KG1 (cell line): ENCODE measurements around the gene RHOT2.

ENCODE experiments used
- DNase-seq: peaks from one replicate; lab custom pipeline; 2025; lab: John Stamatoyannopoulos, UW

RHOT2 gene

DNA sequence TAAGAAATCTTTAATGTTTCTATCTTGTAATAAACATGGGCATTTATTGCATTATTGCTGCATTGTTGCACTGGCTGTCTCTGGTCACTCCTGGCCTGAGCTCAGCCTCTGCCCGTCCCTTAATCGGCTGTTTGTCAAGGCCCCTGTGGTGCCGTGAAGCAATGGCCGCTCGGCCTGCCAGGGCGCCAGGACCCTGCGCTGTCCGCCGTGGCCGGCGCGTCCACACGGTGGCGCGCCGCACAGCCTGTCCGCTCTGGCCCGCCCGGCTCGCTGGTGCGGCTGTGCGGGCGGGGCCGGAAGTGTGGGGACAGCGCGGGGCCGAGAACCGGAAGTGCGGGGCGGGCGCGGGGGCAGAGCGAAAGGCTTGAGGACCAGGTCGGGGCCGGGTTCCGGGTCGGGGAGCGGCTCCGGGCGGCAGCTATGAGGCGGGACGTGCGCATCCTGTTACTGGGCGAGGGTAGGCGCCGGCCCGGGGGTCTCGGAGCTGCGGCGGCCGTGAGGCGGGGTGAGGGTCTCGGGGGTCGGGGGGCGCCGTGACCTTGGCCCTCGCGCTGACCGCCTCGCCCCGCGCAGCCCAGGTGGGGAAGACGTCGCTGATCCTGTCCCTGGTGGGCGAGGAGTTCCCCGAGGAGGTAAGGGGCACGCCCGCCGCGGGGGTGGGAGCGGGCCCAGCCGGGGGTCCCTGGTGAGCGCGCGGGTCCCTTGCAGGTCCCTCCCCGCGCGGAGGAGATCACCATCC is at the start of gene RHOT2:
Gene RHOT2, plus strand, starts transcription at position 353 of the 739 bp plus-strand sequence. Its CDS starts 68 bp downstream, at position 421.
- DNase-seq: peak; percentile 85

DNA sequence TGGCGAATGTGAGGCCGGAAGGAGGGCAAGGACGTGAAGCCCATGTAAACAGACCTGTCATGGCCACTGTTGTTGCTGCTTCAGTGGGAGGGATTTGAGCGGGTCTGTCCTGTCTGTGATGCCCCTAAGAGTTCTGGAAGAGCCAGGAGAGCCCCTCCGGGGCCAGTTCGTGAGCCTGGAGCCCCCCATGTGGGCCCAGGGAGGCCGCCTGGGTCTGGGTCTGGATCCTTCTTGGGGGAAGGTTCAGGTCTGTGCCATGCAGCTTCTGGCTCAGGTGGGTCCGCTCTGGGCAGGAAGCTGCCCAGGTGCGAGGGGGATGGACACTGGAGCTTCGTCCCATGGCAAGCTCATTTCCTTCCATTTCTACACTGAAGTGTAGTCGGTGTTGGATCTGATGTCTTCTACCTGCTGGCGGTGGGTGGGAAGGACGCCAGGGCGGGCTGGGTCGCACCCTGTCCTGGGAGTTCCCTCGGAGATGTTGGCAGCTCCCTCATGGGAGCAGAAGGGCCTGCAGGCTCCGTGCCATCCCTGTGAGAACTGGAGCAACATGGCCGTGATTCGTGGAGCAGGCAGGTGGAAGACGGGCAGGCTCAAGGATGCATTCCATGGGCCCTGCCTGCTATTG is 48.3 kb upstream of the RHOT2 start:
- DNase-seq: no peak

DNA sequence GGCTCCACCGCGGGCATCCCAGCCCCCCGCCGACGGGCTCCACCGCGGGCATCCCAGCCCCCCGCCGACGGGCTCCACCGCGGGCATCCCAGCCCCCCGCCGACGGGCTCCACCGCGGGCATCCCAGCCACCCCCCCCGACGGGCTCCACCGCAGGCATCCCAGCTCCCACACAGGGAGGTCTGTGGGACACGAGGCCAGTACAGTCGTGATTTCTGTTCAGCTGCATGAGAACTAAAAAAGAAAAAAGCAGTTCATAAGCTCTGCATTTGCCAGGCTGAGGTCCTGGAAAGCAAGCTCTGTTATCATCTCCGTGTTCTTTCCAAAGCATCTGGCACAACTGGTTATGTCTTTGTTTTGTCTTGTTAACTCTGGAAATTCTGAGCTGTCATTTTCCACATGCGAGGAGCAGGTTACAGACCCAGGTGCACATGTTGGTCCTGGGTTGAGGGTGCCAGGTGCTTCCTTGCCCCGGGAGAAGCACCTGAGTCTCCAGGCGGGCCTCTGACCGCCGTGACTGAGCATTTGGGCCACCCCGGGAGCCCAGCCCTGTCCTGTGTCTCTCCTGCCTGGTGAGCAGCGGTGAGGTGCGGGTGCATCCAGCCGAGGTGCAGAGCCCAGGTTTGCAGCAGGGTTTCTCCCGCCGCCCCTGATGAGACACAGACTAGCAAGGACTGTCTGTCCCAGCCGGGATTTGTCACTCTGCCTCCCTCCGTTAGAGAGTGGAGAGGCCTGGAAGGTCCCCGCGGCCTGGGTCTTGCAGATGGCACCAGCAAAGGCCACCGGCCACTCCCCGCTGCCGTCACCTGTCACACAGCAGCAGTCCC is 47.0 kb upstream of the RHOT2 start:
- DNase-seq: no peak

DNA sequence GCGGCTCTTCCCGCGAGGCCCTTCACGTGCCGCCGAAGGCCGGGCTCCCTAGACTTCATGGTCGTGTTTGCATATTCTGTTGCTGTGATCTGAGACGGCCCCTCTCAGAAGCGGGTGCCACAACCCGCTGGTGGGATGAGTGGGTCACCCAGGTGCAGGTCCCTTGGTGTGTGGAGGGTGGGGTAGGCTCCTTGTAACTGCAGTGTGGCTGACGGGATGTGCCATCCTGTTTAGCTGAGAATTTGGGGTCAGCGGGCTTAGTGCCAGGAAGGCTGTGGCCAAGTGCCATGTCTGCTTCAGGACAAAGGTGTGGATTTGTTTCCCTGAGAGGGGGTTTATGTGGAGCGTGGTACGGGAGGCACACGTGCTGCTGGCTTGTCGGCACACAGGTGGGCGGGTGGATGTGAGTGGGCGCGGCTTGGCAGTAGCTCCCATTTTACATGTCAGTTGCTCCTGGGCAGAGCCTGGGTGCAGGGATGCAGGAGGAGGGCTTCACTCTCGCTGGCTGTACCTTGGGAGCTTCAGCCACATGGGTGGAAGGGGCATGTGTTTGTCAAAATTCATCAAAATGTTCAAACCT is 46.3 kb upstream of the RHOT2 start:
- DNase-seq: no peak

GRCh38 chr16:622920-623280 is 45.0 kb upstream of the RHOT2 start:
- DNase-seq: no peak

DNA sequence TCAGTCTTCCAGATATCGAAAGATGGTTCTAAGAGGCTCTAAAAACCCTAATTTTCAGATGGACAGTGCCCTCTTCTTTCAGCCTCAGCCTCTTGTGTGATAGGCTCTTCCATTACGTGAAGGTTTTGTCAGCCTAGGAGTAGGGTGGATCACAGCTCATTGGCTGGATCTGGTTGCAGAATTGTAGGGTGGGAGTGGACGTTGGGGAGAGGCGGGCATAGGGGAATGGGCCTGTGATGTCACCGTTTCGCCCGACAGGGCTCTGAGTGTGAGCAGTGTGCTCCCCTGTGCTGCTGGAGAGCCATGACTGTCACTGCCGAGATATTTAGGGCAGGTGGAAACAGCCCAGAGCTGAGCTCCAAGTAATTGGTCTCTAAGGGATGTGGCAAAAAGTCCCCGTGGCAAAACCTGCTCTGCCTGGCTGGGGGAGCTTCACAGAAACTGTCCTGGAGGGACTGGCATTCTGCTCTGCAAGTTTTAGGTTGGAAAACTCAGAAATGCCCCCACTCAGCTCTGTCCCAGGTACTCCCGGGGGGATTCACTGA is 43.3 kb upstream of the RHOT2 start:
- no peak for DNase-seq

- no peak for DNase-seq
Measured at GRCh38 chr16:625117-625976, 42.6 kb upstream of the RHOT2 start.

DNA sequence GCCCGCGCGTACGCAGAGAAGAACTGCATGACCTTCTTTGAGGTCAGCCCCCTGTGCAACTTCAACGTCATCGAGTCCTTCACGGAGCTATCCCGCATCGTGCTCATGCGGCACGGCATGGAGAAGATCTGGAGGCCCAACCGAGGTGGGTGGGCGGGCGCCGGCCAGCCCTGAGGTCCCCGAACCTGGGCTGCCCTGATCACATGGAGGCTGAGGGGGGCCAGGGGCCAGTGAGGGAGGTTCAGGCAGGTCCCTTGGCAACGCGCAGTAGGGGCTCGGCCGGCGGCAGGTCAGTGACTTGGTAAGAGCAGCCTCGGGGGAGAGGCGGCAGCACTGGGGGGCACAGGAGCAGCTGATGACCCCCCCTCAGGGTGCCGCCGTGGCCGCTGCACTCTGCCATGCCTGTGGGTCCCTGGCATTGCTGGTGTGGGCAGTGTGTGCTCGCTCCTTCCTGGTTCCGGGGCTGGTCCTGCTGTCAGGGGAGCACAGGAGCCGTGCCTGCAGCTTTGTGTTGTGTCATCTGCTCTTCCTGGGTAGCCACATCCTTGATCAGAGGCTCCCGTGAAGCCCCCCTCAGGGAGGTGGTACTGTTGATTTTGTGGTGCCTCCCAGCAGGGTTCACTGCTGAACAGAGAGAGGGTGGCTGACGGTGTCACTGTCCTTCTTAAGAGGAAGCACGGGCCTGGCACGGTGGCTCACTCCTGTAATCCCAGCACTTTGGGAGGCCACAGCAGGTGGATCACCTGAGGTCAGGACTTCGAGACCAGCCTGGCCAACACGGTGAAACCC is 41.8 kb upstream of the RHOT2 start:
- DNase-seq: no peak

- DNase-seq: no peak
Measured at GRCh38 chr16:626787-627453, 41.0 kb upstream of the RHOT2 start.

- no peak for DNase-seq
Measured at GRCh38 chr16:627454-628239, 40.3 kb upstream of the RHOT2 start.

DNA sequence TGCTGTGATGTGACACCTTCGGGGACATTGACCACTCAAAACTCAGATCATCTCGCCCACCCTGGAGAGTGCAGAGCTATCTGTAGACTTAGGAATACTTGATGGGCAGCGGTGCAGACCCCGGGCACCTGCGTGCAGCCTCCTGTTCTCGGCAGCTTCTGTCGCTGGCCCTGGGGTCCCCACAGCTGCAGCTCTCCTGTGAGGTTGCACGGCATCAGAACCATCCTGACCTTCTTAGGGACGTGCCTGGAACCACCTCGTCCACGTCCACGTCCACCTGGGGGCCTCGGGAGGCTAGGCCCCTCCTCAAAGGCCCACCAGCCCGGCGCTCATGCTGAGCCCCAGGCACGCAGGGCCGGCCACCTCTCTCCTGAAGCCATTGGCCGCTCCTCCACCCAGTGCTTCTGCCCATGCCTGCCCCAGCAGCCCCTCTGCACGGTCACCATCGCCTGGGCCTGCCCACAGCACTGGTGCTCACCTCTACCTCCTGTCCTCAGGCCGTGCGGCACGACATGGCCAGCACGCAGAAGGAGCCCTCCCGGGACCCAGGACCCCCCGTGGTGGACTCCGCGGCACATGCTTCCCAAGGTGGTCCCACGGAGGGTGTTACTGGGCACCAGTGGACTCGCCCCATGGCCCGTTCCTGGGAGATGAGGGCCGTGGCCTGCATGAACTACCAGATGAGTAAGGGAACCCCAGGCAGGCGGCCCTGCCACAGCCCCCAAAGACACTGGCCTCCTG is 39.4 kb upstream of the RHOT2 start:
- no peak for DNase-seq

- DNase-seq: no peak
Measured at GRCh38 chr16:629185-629832, 38.6 kb upstream of the RHOT2 start.

GRCh38 chr16:629833-630248 is 38.1 kb upstream of the RHOT2 start:
- DNase-seq: no peak

DNA sequence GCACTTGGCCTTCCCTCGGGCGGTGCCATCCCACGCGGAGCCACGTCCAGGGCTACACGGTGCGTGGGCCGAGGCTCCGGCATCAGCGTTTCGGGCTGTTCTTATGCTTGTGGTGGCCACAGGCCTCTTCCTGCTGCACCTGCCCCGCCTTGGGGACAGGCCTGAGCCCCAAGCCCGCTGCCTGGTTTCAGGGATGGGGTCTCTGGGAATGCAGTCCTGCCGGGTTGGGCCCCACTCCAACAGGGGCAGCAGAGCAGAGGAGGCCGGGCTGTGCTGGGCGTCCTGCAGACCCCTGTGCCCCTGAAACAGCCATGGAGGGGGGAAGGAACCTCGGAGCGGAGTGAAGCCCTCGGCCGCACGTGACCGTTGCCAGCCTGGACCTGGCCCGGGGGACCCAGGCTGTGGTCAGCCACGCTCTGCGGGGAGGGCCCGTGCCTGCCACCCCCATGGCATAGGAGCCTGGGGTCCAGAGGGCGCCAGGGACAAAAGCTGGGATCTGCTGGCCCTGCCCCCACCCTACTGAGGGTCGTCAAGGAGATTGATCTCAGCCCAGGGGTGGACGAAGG is 37.6 kb upstream of the RHOT2 start:
- DNase-seq: no peak

GRCh38 chr16:630815-631405 is 37.0 kb upstream of the RHOT2 start, which contains the start of gene WFIKKN1:
WFIKKN1 (plus strand) TSS chr16:630985; CDS start chr16:631254, 269 bp downstream.
- DNase-seq: no peak

DNA sequence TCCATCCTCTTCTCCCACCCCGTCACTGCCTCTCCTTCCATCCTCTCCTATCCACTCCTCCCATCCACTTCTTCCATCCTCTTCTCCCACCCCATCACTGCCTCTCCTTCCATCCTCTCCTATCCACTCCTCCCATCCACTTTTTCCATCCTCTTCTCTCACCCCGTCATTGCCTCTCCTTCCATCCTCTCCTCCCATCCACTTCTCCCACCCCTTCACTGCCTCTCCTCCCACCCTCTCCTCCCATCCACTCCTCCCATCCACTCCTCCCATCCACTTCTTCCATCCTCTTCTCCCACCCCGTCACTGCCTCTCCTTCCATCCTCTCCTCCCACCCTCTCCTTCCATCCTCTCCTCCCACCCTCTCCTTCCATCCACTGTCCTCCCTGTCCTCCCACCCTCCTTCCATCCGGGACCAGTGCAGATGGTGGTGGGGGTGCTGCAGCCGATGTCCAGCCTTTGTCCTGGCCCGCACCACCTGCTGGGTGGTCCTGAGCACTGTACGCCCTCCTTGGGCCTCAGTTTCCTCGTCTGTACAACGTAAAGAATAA is 36.0 kb upstream of the RHOT2 start:
- DNase-seq: no peak
